HFF-Myc (cell line): ENCODE results near the gene TCEAL4.
"Not testable (repeated sequence)": the region's sequence is repeated elsewhere in the genome, so short reads cannot be mapped to it uniquely, and the experiment has no call there.

Experiments used
- DNase-seq: peaks from one replicate; pipeline ENCODE4 v3.0.0-alpha.2; 2011; ENCODE audit warnings: low read depth; ENCODE audit errors: extremely low read depth
- H3K4me3 ChIP-seq: replicated peaks from 2 replicates; pipeline ENCODE4 v1.5.1; 2011; ENCODE audit warnings: low read depth, mild to moderate bottlenecking, control low read depth, low read length
- TF ChIP-seq, protein P1 (sequence below): IDR thresholded peaks from 2 replicates; pipeline ENCODE4 v1.5.1; 2012; ENCODE audit warnings: mild to moderate bottlenecking, low read depth, low read length, control low read depth; ENCODE audit errors: missing control alignments

Gene TCEAL4

DNA sequence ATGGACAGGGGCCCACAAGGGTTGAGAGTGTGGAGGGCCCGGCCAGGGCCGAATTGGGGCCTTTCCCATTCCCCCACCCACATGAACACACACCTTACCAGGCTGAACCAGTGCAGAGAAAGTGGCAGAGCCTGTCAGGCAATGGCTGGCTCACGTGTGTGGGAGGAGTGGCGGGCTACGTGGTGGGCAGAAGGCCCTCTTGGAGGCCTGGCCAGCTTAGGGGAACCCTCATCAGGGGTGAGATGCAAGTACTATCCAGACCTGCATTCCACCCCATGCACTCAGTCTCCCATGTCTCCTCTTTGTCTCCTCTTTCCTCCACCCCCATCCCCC, 965 bp downstream of the TCEAL4 start:
- no peak for DNase-seq
- peak overlapping the region; percentile 76 for H3K4me3 ChIP-seq
- TF ChIP-seq, protein P1, sequence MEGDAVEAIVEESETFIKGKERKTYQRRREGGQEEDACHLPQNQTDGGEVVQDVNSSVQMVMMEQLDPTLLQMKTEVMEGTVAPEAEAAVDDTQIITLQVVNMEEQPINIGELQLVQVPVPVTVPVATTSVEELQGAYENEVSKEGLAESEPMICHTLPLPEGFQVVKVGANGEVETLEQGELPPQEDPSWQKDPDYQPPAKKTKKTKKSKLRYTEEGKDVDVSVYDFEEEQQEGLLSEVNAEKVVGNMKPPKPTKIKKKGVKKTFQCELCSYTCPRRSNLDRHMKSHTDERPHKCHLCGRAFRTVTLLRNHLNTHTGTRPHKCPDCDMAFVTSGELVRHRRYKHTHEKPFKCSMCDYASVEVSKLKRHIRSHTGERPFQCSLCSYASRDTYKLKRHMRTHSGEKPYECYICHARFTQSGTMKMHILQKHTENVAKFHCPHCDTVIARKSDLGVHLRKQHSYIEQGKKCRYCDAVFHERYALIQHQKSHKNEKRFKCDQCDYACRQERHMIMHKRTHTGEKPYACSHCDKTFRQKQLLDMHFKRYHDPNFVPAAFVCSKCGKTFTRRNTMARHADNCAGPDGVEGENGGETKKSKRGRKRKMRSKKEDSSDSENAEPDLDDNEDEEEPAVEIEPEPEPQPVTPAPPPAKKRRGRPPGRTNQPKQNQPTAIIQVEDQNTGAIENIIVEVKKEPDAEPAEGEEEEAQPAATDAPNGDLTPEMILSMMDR: no peak

DNA sequence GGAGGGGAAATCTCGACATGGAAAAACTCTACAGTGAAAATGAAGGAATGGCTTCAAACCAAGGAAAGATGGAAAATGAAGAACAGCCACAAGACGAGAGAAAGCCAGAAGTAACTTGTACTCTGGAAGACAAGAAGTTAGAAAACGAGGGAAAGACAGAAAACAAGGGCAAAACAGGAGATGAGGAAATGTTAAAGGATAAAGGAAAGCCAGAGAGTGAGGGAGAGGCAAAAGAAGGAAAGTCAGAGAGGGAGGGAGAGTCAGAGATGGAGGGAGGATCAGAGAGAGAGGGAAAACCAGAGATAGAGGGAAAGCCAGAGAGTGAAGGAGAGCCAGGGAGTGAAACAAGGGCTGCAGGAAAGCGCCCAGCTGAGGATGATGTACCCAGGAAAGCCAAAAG, 1.3 kb downstream of the TCEAL4 start:
- no peak for DNase-seq
- H3K4me3 ChIP-seq: peak overlapping the region; percentile 76
- TF ChIP-seq, protein P1: no peak

- not testable (repeated sequence) for DNase-seq
Measured at GRCh38 chrX:103592295-103592694, 7.0 kb downstream of the TCEAL4 start.

DNA sequence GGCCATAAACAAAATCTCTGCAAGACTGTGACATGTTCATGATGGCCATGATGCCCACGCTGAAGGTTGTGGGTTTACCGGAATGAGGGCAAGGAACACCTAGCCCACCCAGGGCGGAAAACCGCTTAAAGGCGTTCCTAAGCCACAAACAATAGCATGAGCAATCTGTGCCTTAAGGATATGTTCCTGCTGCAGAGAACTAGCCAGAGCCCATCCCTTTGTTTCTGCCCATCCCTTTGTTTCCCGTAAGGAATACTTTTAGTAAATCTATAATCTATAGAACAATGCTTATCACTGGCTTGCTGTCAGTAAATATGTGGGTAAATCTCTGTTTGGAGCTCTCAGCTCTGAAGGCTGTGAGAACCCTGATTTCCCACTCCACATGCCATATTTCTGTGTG, 9.9 kb downstream of the TCEAL4 start:
- H3K4me3 ChIP-seq, DNase-seq: not testable (repeated sequence)

More at GRCh38 chrX:103592295-103592694, 7.0 kb downstream of the TCEAL4 start:
- H3K4me3 ChIP-seq: not testable (repeated sequence)

GRCh38 chrX:103607364-103608305, 22.3 kb downstream of the TCEAL4 start, which contains the start of gene TCEAL3:
TSS of gene TCEAL3 (plus strand) at chrX:103607963. CDS start at chrX:103609065, 1,102 bp downstream.
- peak within 1 kb of the TSS; percentile 57 for H3K4me3 ChIP-seq
- TF ChIP-seq, protein P1: no peak
- no peak for DNase-seq

GRCh38 chrX:103608306-103608963, 23.1 kb downstream of the TCEAL4 start:
- TF ChIP-seq, protein P1: no peak
- no peak for DNase-seq
- peak overlapping the region; percentile 57 for H3K4me3 ChIP-seq

DNA sequence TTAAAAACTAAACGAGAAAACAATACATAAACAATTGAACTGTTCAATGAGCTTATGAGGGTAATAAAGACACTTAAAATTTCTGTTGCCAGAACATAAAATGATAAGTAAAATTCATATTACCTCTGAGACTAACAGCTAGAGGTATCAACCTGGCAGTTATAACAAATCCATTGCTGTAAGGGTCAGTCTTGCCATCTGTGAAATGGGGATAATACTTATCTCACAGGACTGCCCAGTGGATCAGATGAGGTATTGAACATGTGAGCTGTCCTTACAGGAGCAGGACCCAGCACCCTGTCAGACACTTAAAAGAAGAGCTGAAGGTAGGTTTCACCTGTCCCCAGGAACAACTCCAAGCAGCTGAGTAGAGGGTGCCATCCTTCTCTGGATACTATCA, 25.0 kb downstream of the TCEAL4 start:
- TF ChIP-seq, protein P1: no peak
- H3K4me3 ChIP-seq: no peak overlapping the region
- no peak for DNase-seq
